Activated T-cell treated with anti-CD3 and anti-CD28 coated beads, Interleukin-2, amount 50 U/mL, for 72 hours (primary cell): Measurements from ENCODE around the gene ZNF514. TPM values are rescaled to one million over a fixed set of nuclear protein-coding genes. Genes with fewer than 3 reads are reported as not detected.
A peak's percentile ranks its signal among the peaks of the same experiment; 100 is the strongest.
"Not testable (repeated sequence)": the region's sequence is repeated elsewhere in the genome, so short reads cannot be mapped to it uniquely, and the experiment has no call there.

Experiments
- ATAC-seq, 2 donors: fragments of 150-1000 bp; cut with Tn5 transposase; replicated peaks in 1 of 2; 2 replicates each; pipeline ENCODE4 v1.10.0; 2021; ENCODE audit warnings: moderate library complexity in 2 of 2, mild to moderate bottlenecking in 1 of 2
- DNase-seq, 2 donors: peaks; one replicate each; pipeline ENCODE4 v3.0.0; 2021 to 2022; ENCODE audit warnings: mixed read lengths in 1 of 2
- H3K27ac Mint-ChIP-seq: one replicate; pipeline ENCODE4 v1.8.0; 2022; ENCODE audit warnings: mild to moderate bottlenecking, moderate library complexity, mixed read lengths
- H3K27me3 Mint-ChIP-seq: one replicate; pipeline ENCODE4 v1.8.0; 2022; ENCODE audit warnings: low read depth, mixed read lengths
- H3K36me3 Mint-ChIP-seq, 2 donors: one replicate each; pipeline ENCODE4 v1.8.0; 2022; ENCODE audit warnings: mixed read lengths in 2 of 2, mild to moderate bottlenecking in 1 of 2; ENCODE audit not compliant: insufficient read depth in 2 of 2
- H3K4me1 Mint-ChIP-seq: one replicate; pipeline ENCODE4 v1.8.0; 2022; ENCODE audit warnings: low read depth, mixed read lengths
- H3K4me3 Mint-ChIP-seq, 2 donors: one replicate each; pipeline ENCODE4 v1.8.0; 2022; ENCODE audit warnings: mild to moderate bottlenecking in 2 of 2, mixed read lengths in 2 of 2, moderate library complexity in 2 of 2
- H3K9me3 Mint-ChIP-seq, 2 donors: one replicate each; pipeline ENCODE4 v1.8.0; 2022; ENCODE audit warnings: mixed read lengths in 2 of 2
- total RNA-seq, 2 donors: library from RNA; stranded (reverse); gene quantifications; one replicate each; pipeline ENCODE4 v1.2.3, GENCODE V29; 2022

The ZNF514 gene
- total RNA-seq, 2 donors from 2014 or later, result 12.3 to 15.3 TPM

DNA sequence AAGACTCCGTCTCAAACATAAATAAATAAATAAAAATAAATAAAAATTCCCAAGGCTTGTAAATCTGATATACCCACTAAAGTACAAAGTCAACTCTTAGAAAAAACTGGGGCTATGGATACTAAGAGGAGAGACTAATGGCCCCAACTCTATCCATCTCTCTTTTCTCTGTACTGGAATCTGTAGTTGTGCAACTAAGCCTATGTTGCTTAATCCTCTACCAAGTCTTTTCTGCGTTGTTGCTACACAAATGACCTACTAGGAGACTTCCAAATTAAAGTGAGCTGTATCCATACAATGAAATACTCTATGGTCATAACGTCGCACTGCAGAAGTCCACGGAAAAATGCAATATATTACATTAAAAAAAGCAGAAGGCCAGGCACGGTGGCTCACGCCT, 46.2 kb downstream of the ZNF514 start:
- H3K4me3 Mint-ChIP-seq, result no peak overlapping the region
- no peak for DNase-seq
- no peaks in the 10 kb centered on the region for H3K27me3 Mint-ChIP-seq
- no peaks in the 10 kb centered on the region for H3K9me3 Mint-ChIP-seq
- no peak for ATAC-seq
- peaks cover 24% of the 10 kb centered on the region for H3K4me1 Mint-ChIP-seq
- H3K36me3 Mint-ChIP-seq, result peaks cover 8 to 18% of the 10 kb centered on the region in 2 donors
- H3K27ac Mint-ChIP-seq, result no peak overlapping the region

DNA sequence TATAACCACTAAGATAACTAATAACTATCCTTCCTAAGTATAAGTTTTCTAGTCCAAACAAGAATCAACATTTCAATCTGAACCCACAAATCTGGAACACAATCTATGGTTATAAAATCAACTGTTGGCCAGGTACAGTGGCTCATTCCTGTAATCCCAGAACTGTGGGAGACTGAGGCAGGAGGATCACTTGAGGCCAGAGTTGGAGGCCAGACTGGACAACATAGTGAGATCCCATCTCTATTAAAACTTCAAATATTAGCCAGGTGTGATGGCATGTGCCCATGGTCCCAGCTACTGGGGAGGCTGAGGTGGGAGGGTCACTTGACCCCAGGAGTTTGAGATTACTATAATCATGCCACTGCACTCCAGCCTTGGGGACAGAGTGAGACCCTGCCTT, 49.3 kb downstream of the ZNF514 start:
- peaks cover 6% of the 10 kb centered on the region for H3K4me1 Mint-ChIP-seq
- no peak overlapping the region for H3K4me3 Mint-ChIP-seq
- peak overlapping the region; percentile 51 for H3K27ac Mint-ChIP-seq
- H3K27me3 Mint-ChIP-seq, result no peaks in the 10 kb centered on the region
- DNase-seq, result no peak
- no peaks in the 10 kb centered on the region for H3K9me3 Mint-ChIP-seq
- H3K36me3 Mint-ChIP-seq, result peaks cover 13 to 33% of the 10 kb centered on the region in 2 donors
- ATAC-seq, result no peak

GRCh38 chr2:95109260-95109659, 50.4 kb downstream of the ZNF514 start:
- Mint-ChIP-seq H3K36me3 (peaks cover 11 to 34% of the 10 kb centered on the region in 2 donors), H3K4me3 (no peak overlapping the region), H3K27me3 (no peaks in the 10 kb centered on the region), H3K4me1 (no peaks in the 10 kb centered on the region), H3K9me3 (no peaks in the 10 kb centered on the region), H3K27ac (no peak overlapping the region)
- DNase-seq, result no peak
- no peak for ATAC-seq

GRCh38 chr2:95106081-95106480, 53.6 kb downstream of the ZNF514 start:
- Mint-ChIP-seq H3K9me3 (no peaks in the 10 kb centered on the region), H3K4me3 (no peak overlapping the region), H3K4me1 (no peaks in the 10 kb centered on the region), H3K36me3 (peaks cover 11 to 44% of the 10 kb centered on the region in 2 donors), H3K27me3 (no peaks in the 10 kb centered on the region), H3K27ac (no peak overlapping the region)
- DNase-seq (no peak), ATAC-seq (no peak)

- H3K4me1 Mint-ChIP-seq, result no peaks in the 10 kb centered on the region
- peaks cover 14 to 52% of the 10 kb centered on the region in 2 donors for H3K36me3 Mint-ChIP-seq
- DNase-seq (no peak), ATAC-seq (no peak)
- no peak overlapping the region for H3K4me3 Mint-ChIP-seq
- no peak overlapping the region for H3K27ac Mint-ChIP-seq
- H3K27me3 Mint-ChIP-seq, result no peaks in the 10 kb centered on the region
- no peaks in the 10 kb centered on the region for H3K9me3 Mint-ChIP-seq
Measured at GRCh38 chr2:95104606-95105005, 55.0 kb downstream of the ZNF514 start.

GRCh38 chr2:95099910-95100309, 59.7 kb downstream of the ZNF514 start:
- no peak for DNase-seq
- no peak for ATAC-seq
- Mint-ChIP-seq H3K27me3 (no peaks in the 10 kb centered on the region), H3K4me3 (no peak overlapping the region), H3K9me3 (peaks cover 0 to 2% of the 10 kb centered on the region in 2 donors), H3K4me1 (peaks cover 18% of the 10 kb centered on the region), H3K27ac (peak overlapping the region; percentile 67), H3K36me3 (peaks cover 24 to 62% of the 10 kb centered on the region in 2 donors)

- Mint-ChIP-seq H3K36me3 (peaks cover 22 to 64% of the 10 kb centered on the region in 2 donors), H3K4me1 (peaks cover 23% of the 10 kb centered on the region)
- H3K4me3 Mint-ChIP-seq, H3K9me3 Mint-ChIP-seq, ATAC-seq, H3K27me3 Mint-ChIP-seq, DNase-seq, H3K27ac Mint-ChIP-seq: not testable (repeated sequence)
Measured at GRCh38 chr2:95098273-95098672, 61.4 kb downstream of the ZNF514 start.

Other genes starting within 250 kb of the ZNF514 start
- 10 to 100 TPM; 92.6 to 93.8 TPM for gene MAL, start 134.1 kb downstream of the ZNF514 start, total RNA-seq
- 10 to 100 TPM; 65.4 to 82.0 TPM for gene MRPS5, start 38.0 kb downstream of the ZNF514 start, total RNA-seq
- 1 to 10 TPM; 3.0 to 4.7 TPM for gene ZNF2, start 6.0 kb upstream of the ZNF514 start, total RNA-seq
- gene ZNF892, start 47.7 kb upstream of the ZNF514 start, total RNA-seq, result 1 to 10 TPM; 4.1 to 7.2 TPM
- under 1 TPM; 0.38 to 0.39 TPM for gene PROM2, start 114.6 kb upstream of the ZNF514 start, total RNA-seq
- not detected for gene KCNIP3, start 137.5 kb upstream of the ZNF514 start, total RNA-seq
- 10 to 100 TPM; 35.7 to 40.6 TPM for gene FAHD2A, start 242.9 kb upstream of the ZNF514 start, total RNA-seq